ENCODE measurements around the gene GPS2. TPM values are rescaled to one million over a fixed set of nuclear protein-coding genes. Genes with fewer than 3 reads are reported as not detected.

The GPS2 gene, protein sequence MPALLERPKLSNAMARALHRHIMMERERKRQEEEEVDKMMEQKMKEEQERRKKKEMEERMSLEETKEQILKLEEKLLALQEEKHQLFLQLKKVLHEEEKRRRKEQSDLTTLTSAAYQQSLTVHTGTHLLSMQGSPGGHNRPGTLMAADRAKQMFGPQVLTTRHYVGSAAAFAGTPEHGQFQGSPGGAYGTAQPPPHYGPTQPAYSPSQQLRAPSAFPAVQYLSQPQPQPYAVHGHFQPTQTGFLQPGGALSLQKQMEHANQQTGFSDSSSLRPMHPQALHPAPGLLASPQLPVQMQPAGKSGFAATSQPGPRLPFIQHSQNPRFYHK
- 70.3 TPM for total RNA-seq

DNA sequence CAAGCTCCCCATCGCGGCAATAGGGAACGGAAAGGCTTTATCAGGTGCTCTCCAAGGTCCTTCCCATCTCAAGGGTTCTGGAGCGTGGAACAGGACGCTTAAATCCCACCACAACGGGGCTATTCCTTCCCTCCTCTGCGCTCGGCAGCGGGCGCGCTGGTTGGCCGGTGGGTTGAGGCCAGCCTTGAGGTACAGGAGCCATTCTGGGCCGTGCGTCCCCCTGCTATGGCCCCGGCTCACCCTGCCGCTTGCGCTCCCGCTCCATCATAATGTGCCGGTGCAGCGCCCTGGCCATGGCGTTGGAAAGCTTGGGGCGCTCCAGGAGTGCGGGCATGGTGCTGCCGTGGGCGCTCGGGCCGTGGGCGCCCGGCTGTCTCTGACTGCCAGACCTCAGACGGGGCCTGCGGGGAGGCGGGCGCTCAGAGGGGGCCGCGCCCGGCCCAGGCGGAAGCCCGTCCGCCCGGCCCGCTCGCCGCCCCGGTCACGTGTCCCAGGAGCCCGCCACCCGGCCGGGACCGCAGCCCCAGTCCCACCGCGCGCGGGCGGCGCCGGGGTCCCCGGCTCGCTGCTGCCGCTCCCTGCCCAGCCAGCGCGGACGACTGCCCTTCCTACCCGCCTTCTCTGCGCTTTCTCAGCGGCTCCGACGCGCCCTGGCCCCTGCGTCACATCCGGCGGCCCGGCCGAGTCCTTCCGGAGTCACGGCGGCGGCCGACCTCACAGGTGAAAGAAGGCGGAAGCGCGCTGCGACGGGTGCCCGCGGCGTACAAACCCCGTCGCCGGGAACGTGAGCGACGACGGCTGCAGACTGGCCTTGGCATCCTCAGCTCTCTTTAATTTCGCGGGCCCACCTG lies at the start of gene GPS2:
TSS of gene GPS2 (minus strand) at position 642 of the 851 bp plus-strand sequence. CDS start at position 334, 308 bp downstream.
- peak; percentile 86 to 90 (median 89) for DNase-seq (ENCODE audit: low read depth in 2 of 3, low spot score in 2 of 3)

GRCh38 chr17:7363311-7363710 lies 48.2 kb upstream of the GPS2 start:
- no peak for DNase-seq (ENCODE audit: low read depth in 2 of 3, low spot score in 2 of 3)

GRCh38 chr17:7361906-7362305 lies 46.7 kb upstream of the GPS2 start:
- no peak for DNase-seq (ENCODE audit: low read depth in 2 of 3, low spot score in 2 of 3)

GRCh38 chr17:7357381-7357780 lies 42.2 kb upstream of the GPS2 start:
- DNase-seq (ENCODE audit: low read depth in 2 of 3, low spot score in 2 of 3), result no peak

DNA sequence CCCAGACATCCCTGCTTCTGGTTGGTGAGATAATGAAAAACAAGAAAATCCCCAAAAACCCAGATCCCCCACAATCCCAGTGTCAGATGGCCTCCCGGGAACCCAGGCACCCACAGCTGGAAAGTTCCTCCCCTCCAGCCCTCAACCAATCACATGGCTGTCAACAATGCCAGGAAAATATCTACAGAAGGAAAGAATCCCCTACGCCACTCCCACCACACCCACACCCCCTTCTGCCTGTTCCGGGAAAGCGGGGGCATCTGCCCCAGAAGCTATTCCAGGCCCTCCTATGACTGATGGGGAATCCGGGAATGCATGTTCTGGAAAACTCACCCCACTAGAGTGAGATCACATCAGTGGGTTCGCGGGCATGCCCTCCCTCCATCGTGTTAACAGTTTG lies 41.6 kb upstream of the GPS2 start:
- DNase-seq (ENCODE audit: low read depth in 2 of 3, low spot score in 2 of 3), result no peak

DNA sequence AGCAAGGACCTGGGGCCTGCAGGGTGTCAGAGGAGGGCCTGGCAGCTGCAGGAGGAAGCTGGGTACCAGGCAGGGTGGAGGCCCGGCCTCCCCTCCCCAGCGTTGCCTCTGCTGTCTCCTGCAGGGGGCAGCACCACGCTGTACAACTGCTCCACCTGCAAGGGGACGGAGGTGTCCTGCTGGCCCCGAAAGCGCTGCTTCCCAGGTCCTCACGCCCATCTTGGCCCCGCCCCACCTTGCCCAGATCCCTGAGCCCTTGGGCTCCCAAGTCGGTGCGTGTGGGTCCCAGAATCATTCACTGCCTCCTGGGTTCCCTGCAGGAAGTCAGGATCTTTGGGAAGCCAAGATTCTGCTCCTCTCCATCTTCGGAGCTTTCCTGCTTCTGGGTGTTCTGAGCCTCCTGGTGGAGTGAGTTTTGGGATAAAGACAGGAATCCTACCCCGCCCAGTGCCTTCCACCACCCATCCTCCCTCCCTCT lies 41.0 kb upstream of the GPS2 start:
- peak; percentile 65 to 89 (median 82) for DNase-seq (ENCODE audit: low read depth in 2 of 3, low spot score in 2 of 3)

DNA sequence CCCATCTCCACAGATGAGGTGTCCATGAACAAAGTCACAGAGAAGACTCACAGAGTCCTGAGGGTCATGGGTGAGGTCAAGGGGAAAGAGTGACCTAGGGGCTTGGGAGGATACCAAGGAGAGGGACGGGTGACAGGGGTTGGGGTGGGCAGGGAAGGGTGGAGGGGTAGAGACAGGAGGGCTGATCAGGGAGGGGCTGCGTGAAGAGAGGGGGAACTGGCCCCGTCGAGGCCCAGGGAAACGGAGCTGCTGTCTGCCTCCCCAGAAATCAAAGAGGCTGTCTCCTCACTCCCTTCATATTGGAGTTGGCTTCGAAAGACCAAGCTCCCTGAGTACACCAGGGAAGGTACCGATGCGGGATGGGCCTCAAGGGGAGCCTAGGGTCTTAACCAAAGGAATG lies 40.4 kb upstream of the GPS2 start:
- DNase-seq (ENCODE audit: low read depth in 2 of 3, low spot score in 2 of 3), result no peak

DNA sequence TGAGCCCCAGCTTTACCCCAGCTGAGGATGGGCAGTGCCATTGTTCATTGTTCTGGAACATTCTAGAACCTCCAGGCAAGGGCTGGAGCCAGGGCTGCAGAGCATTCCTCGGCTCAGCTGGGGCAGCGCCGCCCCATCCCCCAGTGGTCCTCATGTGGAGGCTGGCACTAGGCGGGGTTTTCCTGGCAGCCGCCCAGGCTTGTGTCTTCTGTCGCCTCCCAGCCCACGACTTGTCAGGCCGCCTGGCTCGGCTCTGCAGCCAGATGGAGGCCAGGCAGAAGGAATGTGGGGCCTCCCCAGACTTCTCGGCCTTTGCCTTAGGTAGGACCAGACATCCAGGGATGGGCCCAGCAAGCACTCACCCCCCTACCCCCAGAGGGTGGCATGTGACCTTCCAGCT lies 39.9 kb upstream of the GPS2 start, which contains the start of gene TMEM95:
TSS of gene TMEM95 (plus strand) at position 104 of the 400 bp plus-strand sequence. CDS start at position 153, 49 bp downstream.
- DNase-seq (ENCODE audit: low read depth in 2 of 3, low spot score in 2 of 3), result no peak

DNA sequence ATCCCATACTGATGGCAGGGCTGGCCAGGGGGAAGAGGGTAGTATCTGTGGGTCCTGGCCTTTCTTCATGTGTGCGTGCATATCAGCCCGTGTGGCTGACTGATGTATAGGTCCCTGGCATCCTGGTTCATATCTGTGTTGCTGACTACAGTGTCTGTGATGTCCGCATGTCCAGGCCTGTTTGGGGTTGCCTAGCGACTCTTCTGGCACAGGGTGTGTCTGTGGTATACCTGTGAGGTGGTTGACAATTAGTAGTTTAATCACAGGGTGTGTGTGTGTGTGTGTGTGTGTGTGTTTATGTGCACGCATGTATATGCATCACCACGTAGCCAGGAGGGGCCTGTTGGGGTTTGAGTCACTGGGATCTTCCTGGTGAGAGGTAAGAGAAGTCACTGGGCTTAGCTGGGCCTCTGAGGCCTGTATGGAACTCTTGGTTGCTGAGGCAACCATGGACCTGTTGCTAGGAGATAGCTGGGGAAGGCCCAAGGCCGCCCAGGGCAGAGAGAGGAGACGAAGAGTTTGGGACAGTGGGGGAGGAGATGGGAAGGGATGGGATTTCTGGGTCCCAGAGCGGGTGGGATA lies 39.2 kb upstream of the GPS2 start:
- no peak for DNase-seq (ENCODE audit: low read depth in 2 of 3, low spot score in 2 of 3)

- no peak for DNase-seq (ENCODE audit: low read depth in 2 of 3, low spot score in 2 of 3)
Observed at GRCh38 chr17:7352910-7353635, 37.9 kb upstream of the GPS2 start.

DNA sequence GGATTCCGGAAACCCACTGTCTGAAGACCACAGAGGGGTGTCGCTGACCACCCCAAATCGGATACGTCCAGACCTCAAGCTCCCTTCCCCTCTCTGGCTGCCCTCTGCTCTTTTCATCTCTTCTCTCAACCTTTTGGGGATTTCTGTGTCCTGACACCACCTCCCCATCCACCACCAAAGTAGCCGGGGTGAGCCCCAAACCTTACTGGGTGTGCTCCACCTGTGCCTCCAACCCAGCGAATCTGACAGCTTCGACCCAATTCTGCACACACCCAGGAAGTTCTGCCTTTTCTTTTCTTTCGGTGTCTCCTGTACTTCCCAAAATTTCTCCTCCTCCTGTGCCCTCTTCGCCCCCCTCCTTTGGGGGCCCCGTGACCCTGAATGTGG lies 37.3 kb upstream of the GPS2 start:
- DNase-seq (ENCODE audit: low read depth in 2 of 3, low spot score in 2 of 3), result peak in 2 of 3 donors; percentile 26

GRCh38 chr17:7351665-7352502 lies 36.7 kb upstream of the GPS2 start, which contains the start of gene KCTD11:
KCTD11 (plus strand) TSS chr17:7352162.
- peak in 2 of 3 donors; percentile 30 to 43 for DNase-seq (ENCODE audit: low read depth in 2 of 3, low spot score in 2 of 3)

GRCh38 chr17:7348478-7349242 lies 33.5 kb upstream of the GPS2 start:
- no peak for DNase-seq (ENCODE audit: low read depth in 2 of 3, low spot score in 2 of 3)

DNA sequence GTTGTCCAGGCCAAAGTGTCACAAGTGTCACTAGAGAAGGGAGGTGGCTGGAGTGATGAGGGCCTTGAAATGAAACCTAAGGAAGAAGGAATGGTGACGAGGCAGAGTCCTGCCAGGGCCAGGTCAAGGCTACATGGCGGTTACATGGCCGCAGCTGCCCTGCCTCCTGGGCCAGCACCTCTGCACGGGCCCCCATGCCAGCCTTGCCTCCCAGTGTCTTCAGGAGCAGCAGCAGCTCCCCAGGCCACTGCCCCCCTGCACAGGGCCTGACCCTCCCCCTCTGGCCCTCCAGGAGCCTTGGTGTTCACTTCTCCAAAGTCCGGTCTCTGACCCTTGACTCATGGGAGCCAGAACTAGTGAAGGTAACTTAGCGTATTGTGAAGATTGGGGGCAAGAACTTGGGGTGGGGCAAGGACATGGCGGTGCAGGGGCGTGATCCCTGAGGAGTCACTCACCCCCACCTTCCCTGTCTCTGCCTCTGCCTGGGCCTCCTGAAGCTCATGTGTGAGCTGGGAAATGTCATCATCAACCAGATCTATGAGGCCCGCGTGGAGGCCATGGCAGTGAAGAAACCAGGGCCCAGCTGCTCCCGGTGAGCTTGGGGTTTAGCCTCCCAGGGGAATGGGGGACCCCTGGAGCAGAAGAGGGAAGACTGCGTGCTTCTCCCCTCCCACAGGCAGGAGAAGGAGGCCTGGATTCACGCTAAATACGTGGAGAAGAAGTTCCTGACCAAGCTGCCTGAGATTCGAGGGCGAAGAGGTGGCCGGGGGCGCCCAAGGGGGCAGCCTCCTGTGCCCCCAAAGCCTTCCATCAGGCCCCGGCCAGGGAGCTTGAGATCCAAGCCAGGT lies 32.7 kb upstream of the GPS2 start:
- DNase-seq (ENCODE audit: low read depth in 2 of 3, low spot score in 2 of 3), result no peak

DNA sequence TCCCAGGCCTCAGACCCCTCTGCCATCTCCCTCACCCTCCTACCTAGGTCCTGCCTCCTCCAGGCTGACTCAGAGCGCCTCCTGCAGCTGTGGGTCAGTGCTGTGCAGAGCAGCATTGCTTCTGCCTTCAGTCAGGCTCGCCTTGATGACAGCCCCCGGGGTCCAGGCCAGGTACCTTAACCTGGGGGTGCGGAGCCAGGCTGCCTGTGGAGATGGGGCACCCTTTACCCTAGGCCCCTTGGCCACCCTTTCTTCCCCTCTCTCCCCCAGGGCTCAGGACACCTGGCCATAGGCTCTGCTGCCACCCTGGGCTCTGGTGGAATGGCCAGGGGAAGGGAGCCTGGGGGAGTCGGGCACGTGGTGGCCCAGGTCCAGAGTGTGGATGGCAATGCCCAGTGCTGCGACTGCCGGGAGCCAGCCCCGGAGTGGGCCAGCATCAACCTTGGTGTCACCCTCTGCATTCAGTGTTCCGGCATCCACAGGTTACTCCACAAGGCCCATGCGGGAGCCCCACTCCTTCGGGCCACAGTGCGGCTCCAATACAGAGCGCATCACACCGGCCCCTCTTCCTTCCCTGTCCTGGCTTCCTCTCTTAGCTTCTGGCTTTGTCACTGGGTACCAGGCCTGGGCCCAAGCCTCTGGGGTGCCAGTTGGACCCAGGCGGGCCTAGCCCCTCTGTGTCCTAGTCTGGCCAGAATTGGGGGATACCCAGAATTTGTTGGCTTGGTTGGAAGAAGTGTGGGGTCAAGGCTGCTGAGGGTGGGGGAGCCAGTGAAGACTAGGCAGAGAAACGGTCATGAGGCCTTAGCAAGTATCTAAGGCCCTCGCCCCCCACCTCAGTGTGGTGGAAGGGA lies 31.8 kb upstream of the GPS2 start:
- DNase-seq (ENCODE audit: low read depth in 2 of 3, low spot score in 2 of 3), result no peak

GRCh38 chr17:7343250-7343649 lies 28.1 kb upstream of the GPS2 start:
- no peak for DNase-seq (ENCODE audit: low read depth in 2 of 3, low spot score in 2 of 3)

DNA sequence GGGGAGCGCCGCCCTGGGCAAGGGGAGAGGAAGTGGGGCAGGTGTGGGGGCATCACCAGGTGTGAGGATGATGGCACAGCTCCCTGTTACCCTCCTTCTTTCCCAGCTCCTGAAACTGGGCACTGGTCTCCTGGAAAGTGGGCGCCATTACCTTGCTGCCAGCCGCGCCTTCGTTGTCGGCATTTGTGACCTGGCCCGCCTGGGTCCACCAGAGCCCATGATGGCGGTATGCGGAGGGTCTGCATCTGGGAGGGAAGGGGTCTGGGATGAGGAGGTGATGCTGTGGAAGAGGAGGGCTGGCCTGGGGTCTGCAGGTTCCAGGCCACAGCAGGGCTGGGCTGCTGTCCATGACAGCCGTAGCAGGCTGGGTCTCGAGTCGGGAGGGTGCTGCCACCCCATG lies 26.7 kb upstream of the GPS2 start:
- no peak for DNase-seq (ENCODE audit: low read depth in 2 of 3, low spot score in 2 of 3)

Data from hematopoietic multipotent progenitor cell (in vitro differentiated cells).